CD4-positive, CD25-positive, alpha-beta regulatory T cell (primary cell): Measurements from ENCODE around the gene SGMS1. TPM values are rescaled to one million over a fixed set of nuclear protein-coding genes. Genes with fewer than 3 reads are reported as not detected.

Source experiments
- polyA plus RNA-seq, 4 donors: library from polyadenylated mRNA; unstranded; fragments of 300-500 nt; fragmentation: Illumina TruSeq; gene quantifications; one replicate each; pipeline ENCODE4 v1.2.3, GENCODE V29; 2021
- total RNA-seq: library from RNA; stranded (reverse); gene quantifications from one replicate; pipeline ENCODE4 v1.2.3, GENCODE V29; 2022

The SGMS1 gene
- total and polyA plus RNA-seq, 5 donors from 2014 or later = 25.7 to 241 (median 33.0) TPM

Other genes starting within 250 kb of the SGMS1 start
- 1.2 TPM for gene ASAH2B, start 116.0 kb upstream of the SGMS1 start, total RNA-seq
- gene ASAH2B, start 116.0 kb upstream of the SGMS1 start, polyA plus RNA-seq = 1 to 10 TPM; 2.2 to 6.0 (median 2.3) TPM